Ascending aorta (tissue), 2 donors: ENCODE results near the gene CDC73. TPM values are rescaled to one million over a fixed set of nuclear protein-coding genes. Genes with fewer than 3 reads are reported as not detected.

Source experiments
- DNase-seq, 2 donors: peaks; one replicate each; pipeline ENCODE4 v3.0.0-alpha.2; 2019; ENCODE audit warnings: low spot score in 2 of 2
- H3K27ac ChIP-seq, 2 donors: fragments of 200-600 bp; sonication (generic); one replicate each; pipeline ENCODE4 v1.5.1; 2016 to 2017; ENCODE audit warnings: mild to moderate bottlenecking in 1 of 2
- H3K27me3 ChIP-seq: fragments of 200-600 bp; sonication (generic); one replicate; pipeline ENCODE4 v1.5.1; 2017
- H3K36me3 ChIP-seq, 2 donors: fragments of 200-600 bp; sonication (generic); one replicate each; pipeline ENCODE4 v1.5.1; 2016
- H3K4me1 ChIP-seq, 2 donors: fragments of 200-600 bp; sonication (generic); one replicate each; pipeline ENCODE4 v1.5.1; 2016 to 2017; ENCODE audit warnings: mild to moderate bottlenecking in 1 of 2
- H3K4me3 ChIP-seq, 2 donors: fragments of 200-600 bp; sonication (generic); one replicate each; pipeline ENCODE4 v1.5.1; 2016 to 2017; ENCODE audit warnings: mild to moderate bottlenecking in 1 of 2
- H3K9me3 ChIP-seq, 2 donors: fragments of 200-600 bp; sonication (generic); one replicate each; pipeline ENCODE4 v1.5.1; 2016
- CTCF ChIP-seq, 3 experiments: fragments of 200-600 bp in 2 of 3; fragments of 450-650 bp in 1 of 3; sonication (generic) in 2 of 3; IDR thresholded peaks; one replicate each; pipeline ENCODE4 v1.5.1; 2016 to 2019; ENCODE audit warnings: antibody characterized with exemption in 3 of 3, mild to moderate bottlenecking in 1 of 3, moderate library complexity in 1 of 3
- intact Hi-C: fragments of 100-400 bp; cut with DNase I; formaldehyde crosslinking; loops from one replicate; pipeline ENCODE4 v1.15.1; 2023
- total RNA-seq: library from RNA; depleted of rRNA; stranded (reverse); fragments of >200 nt; gene quantifications from one replicate; pipeline ENCODE4 v1.1.0, GENCODE V29; 2016

Gene CDC73
- total RNA-seq, 1 donor from 2014 or later = 26.5 TPM

- TF ChIP-seq CTCF (IDR thresholded peaks at IDR 0.05) = no peak
- no peak overlapping the region for H3K4me3 ChIP-seq
- intact Hi-C loops = no loop called here
- peaks cover 0 to 9% of the 10 kb centered on the region in 2 donors for H3K9me3 ChIP-seq
- no peak overlapping the region for H3K27ac ChIP-seq
- no peak for DNase-seq
- no peaks in the 10 kb centered on the region for H3K27me3 ChIP-seq
- no peaks in the 10 kb centered on the region for H3K4me1 ChIP-seq
- no peaks in the 10 kb centered on the region for H3K36me3 ChIP-seq
Observed at GRCh38 chr1:193293726-193294125, 171.9 kb downstream of the CDC73 start.

- Histone ChIP-seq H3K36me3 (no peaks in the 10 kb centered on the region), H3K9me3 (peaks cover 0 to 9% of the 10 kb centered on the region in 2 donors), H3K27ac (no peak overlapping the region), H3K27me3 (no peaks in the 10 kb centered on the region), H3K4me1 (no peaks in the 10 kb centered on the region), H3K4me3 (no peak overlapping the region)
- intact Hi-C loops = no loop called here
- no peak for TF ChIP-seq CTCF (IDR thresholded peaks at IDR 0.05)
- no peak for DNase-seq
Observed at GRCh38 chr1:193299038-193299437, 177.2 kb downstream of the CDC73 start.

- Histone ChIP-seq H3K27me3 (no peaks in the 10 kb centered on the region), H3K36me3 (no peaks in the 10 kb centered on the region), H3K4me3 (no peak overlapping the region), H3K27ac (no peak overlapping the region), H3K4me1 (no peaks in the 10 kb centered on the region), H3K9me3 (peaks cover 0 to 9% of the 10 kb centered on the region in 2 donors)
- intact Hi-C loops = no loop called here
- DNase-seq = no peak
- TF ChIP-seq CTCF (IDR thresholded peaks at IDR 0.05) = no peak
Observed at GRCh38 chr1:193301746-193302145, 179.9 kb downstream of the CDC73 start.

GRCh38 chr1:193303849-193304248 is 182.0 kb downstream of the CDC73 start:
- no peaks in the 10 kb centered on the region for H3K36me3 ChIP-seq
- no peaks in the 10 kb centered on the region for H3K27me3 ChIP-seq
- H3K27ac ChIP-seq = no peak overlapping the region
- intact Hi-C loops = no loop called here
- no peak for DNase-seq
- no peaks in the 10 kb centered on the region for H3K4me1 ChIP-seq
- no peak overlapping the region for H3K4me3 ChIP-seq
- TF ChIP-seq CTCF (IDR thresholded peaks at IDR 0.05) = no peak
- no peaks in the 10 kb centered on the region for H3K9me3 ChIP-seq

Other genes with a start within 250 kb of the CDC73 start
- gene UCHL5, start 62.7 kb upstream of the CDC73 start, total RNA-seq = 4.2 TPM
- 56.2 TPM for gene RO60, start 62.4 kb upstream of the CDC73 start, total RNA-seq
- gene GLRX2, start 16.6 kb upstream of the CDC73 start, total RNA-seq = 2.8 TPM
- gene B3GALT2, start 64.6 kb downstream of the CDC73 start, total RNA-seq = not detected